Muscle of leg (tissue), 11 donors: Measurements from ENCODE around the gene STX8. TPM values are rescaled to one million over a fixed set of nuclear protein-coding genes. Genes with fewer than 3 reads are reported as not detected.
"Not testable (repeated sequence)": the region's sequence is repeated elsewhere in the genome, so short reads cannot be mapped to it uniquely, and the experiment has no call there.

Experiments
- DNase-seq: peaks from one replicate; pipeline ENCODE4 v3.0.0; 2013
- H3K27ac ChIP-seq: one replicate; pipeline ENCODE4 v1.5.1; 2013; ENCODE audit warnings: mild to moderate bottlenecking, low read length, control low read depth
- H3K27me3 ChIP-seq: one replicate; pipeline ENCODE4 v1.6.1; 2013; ENCODE audit warnings: low read length; ENCODE audit not compliant: control insufficient read depth, insufficient read depth
- H3K36me3 ChIP-seq: one replicate; pipeline ENCODE4 v1.6.1; 2013; ENCODE audit warnings: low read length; ENCODE audit not compliant: control insufficient read depth, insufficient read depth
- H3K4me1 ChIP-seq: one replicate; pipeline ENCODE4 v1.6.1; 2013; ENCODE audit warnings: low read length; ENCODE audit not compliant: control insufficient read depth, insufficient read depth
- H3K4me3 ChIP-seq: one replicate; pipeline ENCODE4 v1.5.1; 2013; ENCODE audit warnings: low read length, control low read depth
- H3K9me3 ChIP-seq: replicated peaks from 2 replicates; pipeline ENCODE4 v1.6.1; 2013; ENCODE audit warnings: low read depth, low read length; ENCODE audit not compliant: control insufficient read depth
- WGBS: methylation state at CpG from one replicate; pipeline ENCODE4 v1.1.5; 2013; ENCODE audit warnings: missing lambda C conversion rate; ENCODE audit not compliant: insufficient coverage; 5-methylcytosine and 5-hydroxymethylcytosine counted together
- polyA plus RNA-seq, 8 donors: library from polyadenylated mRNA; unstranded; fragments of 120-200 nt; gene quantifications; one replicate each; pipeline versions ENCODE4 v1.2.1 to v1.2.3, GENCODE V29; 2013; ENCODE audit warnings: inconsistent platforms in 1 of 8, low replicate concordance in 1 of 8; ENCODE audit not compliant: insufficient read length in 8 of 8, insufficient read depth in 1 of 8
- total RNA-seq: library from RNA; stranded (reverse); fragments of 120-200 nt; gene quantifications from one replicate; pipeline ENCODE4 v1.2.4, GENCODE V29; 2013

The STX8 gene
- total and polyA plus RNA-seq, 9 donors = 39.1 to 68.8 (median 46.2) TPM

DNA sequence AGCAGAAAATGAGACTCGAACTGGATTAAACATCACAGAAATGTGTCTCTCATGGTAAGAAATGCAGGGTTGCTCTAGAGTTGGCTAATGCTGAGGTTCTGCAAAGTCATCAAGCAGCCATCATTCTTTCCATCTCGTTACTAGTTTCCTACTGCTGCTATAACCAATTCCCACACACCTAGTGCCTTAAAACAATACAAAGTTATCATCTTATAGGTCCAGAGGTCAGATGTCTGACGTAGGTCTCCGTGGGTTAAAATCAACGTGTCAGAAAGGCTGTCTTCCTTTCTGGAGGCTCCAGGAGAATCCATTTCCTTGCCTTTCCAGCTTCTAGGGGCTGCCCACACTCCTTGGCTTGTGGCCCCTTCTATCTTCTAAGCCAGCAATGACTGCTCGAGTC, 118.6 kb downstream of the STX8 start:
- no peaks in the 10 kb centered on the region for H3K36me3 ChIP-seq
- no peak overlapping the region for H3K4me3 ChIP-seq
- H3K9me3 ChIP-seq = peaks cover 5% of the 10 kb centered on the region
- 64% methylated on average over 5 of the region's 6 CpGs for WGBS
- peaks cover 10% of the 10 kb centered on the region for H3K4me1 ChIP-seq
- no peaks in the 10 kb centered on the region for H3K27me3 ChIP-seq
- DNase-seq = no peak
- H3K27ac ChIP-seq = peak overlapping the region; percentile 37

DNA sequence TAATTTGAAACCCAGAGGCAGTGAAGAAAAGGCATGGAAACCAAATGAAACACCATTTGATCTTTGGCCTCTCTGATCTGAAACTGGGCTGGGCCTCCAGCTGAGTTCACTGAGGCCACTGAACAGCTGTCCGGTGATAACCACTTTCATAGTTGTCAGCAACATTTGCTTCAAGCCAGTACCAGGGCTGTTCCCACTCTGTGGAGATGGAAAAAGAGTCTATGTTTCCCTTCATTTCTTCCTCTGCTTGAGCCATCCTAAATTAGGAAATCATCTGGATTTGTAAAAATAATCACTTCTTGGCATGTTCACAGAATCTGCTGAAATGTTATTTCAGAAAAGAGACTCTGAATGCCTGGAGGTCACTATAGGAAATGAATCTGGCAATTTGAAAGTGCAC, 119.3 kb downstream of the STX8 start:
- no peak overlapping the region for H3K4me3 ChIP-seq
- H3K4me1 ChIP-seq = peaks cover 10% of the 10 kb centered on the region
- no peaks in the 10 kb centered on the region for H3K27me3 ChIP-seq
- WGBS = 20% methylated on average over 1 of the region's 1 CpG
- no peaks in the 10 kb centered on the region for H3K36me3 ChIP-seq
- peaks cover 5% of the 10 kb centered on the region for H3K9me3 ChIP-seq
- DNase-seq = peak; percentile 88
- H3K27ac ChIP-seq = peak overlapping the region; percentile 67

DNA sequence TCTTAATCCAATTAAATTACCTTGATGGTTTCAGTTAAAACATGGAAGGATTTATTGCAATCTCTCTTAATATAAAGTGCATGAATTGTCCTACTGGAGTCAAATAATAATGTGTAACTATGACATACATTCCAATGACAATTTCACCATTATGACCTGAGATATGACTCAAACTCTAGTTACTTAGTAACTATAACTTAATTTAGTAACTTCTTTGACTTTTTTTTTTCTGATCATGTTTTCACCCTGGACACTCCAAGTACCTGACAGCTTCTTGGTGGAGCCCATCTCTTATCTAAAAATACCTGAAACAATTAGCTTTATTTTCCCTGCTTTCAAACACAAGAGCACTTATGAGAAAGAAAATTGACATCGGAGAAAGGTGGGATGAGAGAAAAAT, 123.7 kb downstream of the STX8 start:
- no CpG with 5 or more reads among the region's 1 CpG for WGBS
- no peak overlapping the region for H3K4me3 ChIP-seq

DNA sequence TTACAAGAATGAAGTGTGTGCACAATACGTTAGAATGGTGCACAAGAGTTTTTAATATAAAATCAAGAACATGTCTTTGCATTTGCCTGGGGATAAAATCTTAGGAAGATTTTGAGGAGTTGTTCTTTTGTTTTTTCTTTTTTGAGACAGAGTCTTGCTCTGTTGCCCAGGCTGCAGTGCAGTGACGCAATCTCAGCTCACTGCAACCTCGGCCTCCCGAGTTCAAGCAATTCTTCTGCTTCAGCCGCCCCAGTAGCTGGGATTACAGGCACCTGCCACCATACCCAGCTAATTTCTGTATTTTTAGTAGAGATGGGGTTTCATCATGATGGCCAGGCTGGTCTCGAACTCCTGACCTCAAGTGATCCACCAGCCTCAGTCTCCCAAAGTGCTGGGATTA, 128.3 kb downstream of the STX8 start:
- WGBS = no CpG with 5 or more reads among the region's 6 CpGs
- H3K9me3 ChIP-seq, H3K27me3 ChIP-seq, H3K4me1 ChIP-seq, DNase-seq, H3K36me3 ChIP-seq, H3K27ac ChIP-seq, H3K4me3 ChIP-seq: not testable (repeated sequence)

More for the DNA sequence above, 123.7 kb downstream of the STX8 start:
- no peaks in the 10 kb centered on the region for H3K36me3 ChIP-seq
- no peak for DNase-seq
- H3K4me1 ChIP-seq = peaks cover 9% of the 10 kb centered on the region
- H3K27ac ChIP-seq = no peak overlapping the region
- H3K9me3 ChIP-seq = no peaks in the 10 kb centered on the region
- no peaks in the 10 kb centered on the region for H3K27me3 ChIP-seq

DNA sequence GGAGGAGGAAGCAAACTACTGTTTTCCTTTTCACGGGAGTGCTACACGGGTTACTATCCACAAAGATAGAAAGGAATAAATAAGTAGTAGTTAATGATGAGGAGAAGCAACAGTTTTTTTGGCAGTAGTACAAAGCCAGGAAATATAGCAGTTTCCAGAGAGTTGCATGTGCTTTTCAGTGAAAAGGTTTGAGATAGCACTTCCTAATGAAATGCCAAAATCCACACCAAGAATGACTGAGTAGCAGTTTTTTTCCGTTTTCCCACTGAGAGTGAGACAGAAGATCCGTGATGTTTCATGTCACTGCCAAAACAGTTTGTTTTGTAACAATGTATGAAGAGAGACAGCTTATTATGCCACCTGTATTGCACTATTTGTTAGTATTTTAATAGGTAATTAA, 129.1 kb downstream of the STX8 start:
- no peaks in the 10 kb centered on the region for H3K4me1 ChIP-seq
- H3K36me3 ChIP-seq = no peaks in the 10 kb centered on the region
- peak; percentile 59 for DNase-seq
- H3K4me3 ChIP-seq = no peak overlapping the region
- H3K27ac ChIP-seq = no peak overlapping the region
- WGBS = 53% methylated on average over 2 of the region's 4 CpGs
- no peaks in the 10 kb centered on the region for H3K27me3 ChIP-seq
- no peaks in the 10 kb centered on the region for H3K9me3 ChIP-seq

DNA sequence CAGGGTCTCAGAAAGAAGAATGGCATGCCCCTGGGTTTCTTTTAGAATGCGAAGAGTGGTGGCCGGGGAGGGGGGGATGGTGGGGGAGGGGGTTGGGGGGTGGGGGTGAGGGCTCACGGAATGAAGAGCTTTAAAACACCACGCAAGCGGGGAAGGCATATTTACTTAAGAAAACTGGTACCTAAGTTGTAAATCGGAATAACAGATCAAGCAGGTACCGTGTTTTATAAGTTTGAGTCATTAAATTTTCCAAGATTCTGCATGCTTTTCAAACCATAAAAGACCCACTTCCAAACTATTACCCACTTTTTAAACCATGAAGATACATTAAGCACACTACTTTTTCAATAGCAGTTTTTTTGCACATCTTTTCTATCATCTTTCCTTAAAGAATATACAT, 130.2 kb downstream of the STX8 start:
- DNase-seq = no peak
- Histone ChIP-seq H3K9me3 (no peaks in the 10 kb centered on the region), H3K4me3 (no peak overlapping the region), H3K4me1 (no peaks in the 10 kb centered on the region), H3K36me3 (peaks cover 3% of the 10 kb centered on the region), H3K27me3 (no peaks in the 10 kb centered on the region), H3K27ac (no peak overlapping the region)
- WGBS = 80% methylated on average over 1 of the region's 7 CpGs

DNA sequence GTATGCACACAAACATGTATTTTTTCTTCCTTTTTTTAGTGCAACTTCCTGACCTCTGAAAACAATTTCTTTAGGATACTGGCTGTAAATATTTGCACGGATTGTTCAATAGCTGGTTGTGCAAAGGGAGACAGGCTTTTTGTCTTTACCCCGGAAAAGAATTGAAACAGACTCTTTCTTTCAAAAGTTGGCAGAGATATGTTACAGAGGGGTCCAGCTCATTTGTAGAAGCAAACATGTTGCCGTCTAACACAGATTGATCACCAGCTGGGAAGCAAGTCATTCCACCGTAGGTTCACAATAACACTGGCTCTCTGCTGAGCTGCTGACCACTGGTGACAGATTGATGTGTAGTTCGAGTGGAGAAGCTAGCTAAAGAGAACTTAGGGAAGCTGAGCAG, 130.9 kb downstream of the STX8 start:
- WGBS = 50% methylated on average over 4 of the region's 5 CpGs
- Histone ChIP-seq H3K4me1 (no peaks in the 10 kb centered on the region), H3K27ac (no peak overlapping the region), H3K27me3 (no peaks in the 10 kb centered on the region), H3K36me3 (peaks cover 3% of the 10 kb centered on the region), H3K9me3 (no peaks in the 10 kb centered on the region), H3K4me3 (no peak overlapping the region)
- no peak for DNase-seq

DNA sequence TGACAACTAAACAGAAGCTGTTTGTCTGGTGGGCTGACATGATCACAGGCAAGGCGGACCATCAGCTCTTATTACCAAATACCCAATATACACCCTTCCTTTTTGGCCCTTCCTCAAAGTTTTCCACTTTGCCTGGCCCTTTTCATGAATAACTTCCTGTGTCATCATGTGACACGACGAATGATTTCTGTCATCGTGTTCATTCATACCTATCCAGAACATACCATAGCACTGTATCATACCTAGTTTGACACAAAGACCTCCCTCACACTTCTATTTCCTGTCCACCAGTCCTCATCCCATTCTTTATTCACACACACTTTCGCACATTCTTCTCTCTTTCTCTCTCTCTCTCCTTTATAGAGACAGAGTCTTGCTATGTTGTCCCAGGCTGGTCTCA, 131.8 kb downstream of the STX8 start:
- no peak overlapping the region for H3K4me3 ChIP-seq
- WGBS = 91% methylated on average over 5 of the region's 5 CpGs
- no peak overlapping the region for H3K27ac ChIP-seq
- DNase-seq = no peak
- no peaks in the 10 kb centered on the region for H3K4me1 ChIP-seq
- peaks cover 3% of the 10 kb centered on the region for H3K36me3 ChIP-seq
- H3K9me3 ChIP-seq = no peaks in the 10 kb centered on the region
- H3K27me3 ChIP-seq = no peaks in the 10 kb centered on the region

DNA sequence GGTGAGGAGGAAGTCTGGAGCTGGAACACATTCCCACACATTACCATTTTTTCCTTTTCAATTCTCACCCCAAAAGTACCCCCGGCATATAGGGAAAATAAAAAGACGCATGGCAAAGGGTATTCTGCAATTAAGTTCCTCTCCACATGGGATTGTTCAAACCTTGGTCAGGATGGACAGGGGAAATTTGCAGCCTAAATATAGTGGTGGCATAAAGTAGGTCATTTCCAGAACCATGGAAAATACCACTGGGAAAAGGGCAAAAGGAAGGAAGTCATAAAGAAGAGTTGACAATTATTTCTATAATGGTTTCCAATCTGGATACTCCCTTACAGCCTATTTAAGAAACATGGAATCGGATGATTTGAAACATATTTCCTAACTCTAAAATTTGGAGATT, 135.8 kb downstream of the STX8 start:
- Histone ChIP-seq H3K36me3 (peaks cover 3% of the 10 kb centered on the region), H3K27me3 (no peaks in the 10 kb centered on the region), H3K9me3 (no peaks in the 10 kb centered on the region), H3K4me1 (peaks cover 7% of the 10 kb centered on the region), H3K27ac (no peak overlapping the region), H3K4me3 (no peak overlapping the region)
- no peak for DNase-seq
- no CpG with 5 or more reads among the region's 3 CpGs for whole genome bisulfite sequencing

DNA sequence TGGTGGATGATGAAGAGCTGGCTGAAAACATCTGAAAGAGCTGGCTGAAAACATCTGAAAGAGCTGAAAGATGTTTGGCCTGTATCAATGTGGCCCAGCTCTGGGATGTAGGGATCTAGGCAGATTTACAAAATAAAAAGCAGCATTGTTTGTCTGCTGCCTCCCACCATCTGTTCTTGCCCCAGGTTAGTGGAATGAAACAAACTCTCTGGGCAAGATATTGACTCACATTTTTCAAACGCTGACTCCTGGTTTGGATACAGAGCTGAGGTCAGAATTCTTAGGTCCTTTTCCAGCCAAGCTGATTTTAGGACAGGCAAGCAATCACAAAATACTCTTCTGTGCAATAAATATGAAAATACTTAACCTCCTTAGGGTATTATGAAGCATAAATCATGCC, 139.0 kb downstream of the STX8 start:
- peak; percentile 80 for DNase-seq
- no CpG with 5 or more reads among the region's 1 CpG for WGBS
- no peaks in the 10 kb centered on the region for H3K9me3 ChIP-seq
- no peak overlapping the region for H3K27ac ChIP-seq
- H3K4me1 ChIP-seq = peaks cover 19% of the 10 kb centered on the region
- peaks cover 3% of the 10 kb centered on the region for H3K36me3 ChIP-seq
- no peaks in the 10 kb centered on the region for H3K27me3 ChIP-seq
- H3K4me3 ChIP-seq = no peak overlapping the region

DNA sequence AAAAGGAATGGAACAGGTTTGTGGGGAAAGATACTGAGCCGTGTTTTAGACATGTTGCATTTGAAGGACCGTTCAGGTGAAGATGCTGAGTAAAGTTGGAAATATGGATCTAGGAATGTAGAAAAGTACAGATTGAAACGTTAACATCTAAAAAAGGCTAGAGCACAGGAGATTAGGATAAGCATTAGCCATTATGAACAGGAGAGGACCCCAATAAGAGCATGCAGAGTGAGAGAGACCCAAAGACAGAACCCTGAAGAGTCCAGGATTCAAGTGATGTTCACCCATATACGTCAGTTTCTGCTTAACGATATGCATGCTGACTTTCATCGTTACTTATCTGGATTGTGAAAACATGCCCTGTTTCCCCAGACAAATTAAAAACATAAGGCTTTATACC, 140.5 kb downstream of the STX8 start:
- no peak for DNase-seq
- 100% methylated on average over 3 of the region's 6 CpGs for WGBS
- no peaks in the 10 kb centered on the region for H3K36me3 ChIP-seq
- H3K9me3 ChIP-seq = no peaks in the 10 kb centered on the region
- H3K27ac ChIP-seq = no peak overlapping the region
- H3K27me3 ChIP-seq = no peaks in the 10 kb centered on the region
- peaks cover 22% of the 10 kb centered on the region for H3K4me1 ChIP-seq
- H3K4me3 ChIP-seq = no peak overlapping the region
